Measurements from ENCODE around the gene FOXD3.

FOXD3 gene

DNA sequence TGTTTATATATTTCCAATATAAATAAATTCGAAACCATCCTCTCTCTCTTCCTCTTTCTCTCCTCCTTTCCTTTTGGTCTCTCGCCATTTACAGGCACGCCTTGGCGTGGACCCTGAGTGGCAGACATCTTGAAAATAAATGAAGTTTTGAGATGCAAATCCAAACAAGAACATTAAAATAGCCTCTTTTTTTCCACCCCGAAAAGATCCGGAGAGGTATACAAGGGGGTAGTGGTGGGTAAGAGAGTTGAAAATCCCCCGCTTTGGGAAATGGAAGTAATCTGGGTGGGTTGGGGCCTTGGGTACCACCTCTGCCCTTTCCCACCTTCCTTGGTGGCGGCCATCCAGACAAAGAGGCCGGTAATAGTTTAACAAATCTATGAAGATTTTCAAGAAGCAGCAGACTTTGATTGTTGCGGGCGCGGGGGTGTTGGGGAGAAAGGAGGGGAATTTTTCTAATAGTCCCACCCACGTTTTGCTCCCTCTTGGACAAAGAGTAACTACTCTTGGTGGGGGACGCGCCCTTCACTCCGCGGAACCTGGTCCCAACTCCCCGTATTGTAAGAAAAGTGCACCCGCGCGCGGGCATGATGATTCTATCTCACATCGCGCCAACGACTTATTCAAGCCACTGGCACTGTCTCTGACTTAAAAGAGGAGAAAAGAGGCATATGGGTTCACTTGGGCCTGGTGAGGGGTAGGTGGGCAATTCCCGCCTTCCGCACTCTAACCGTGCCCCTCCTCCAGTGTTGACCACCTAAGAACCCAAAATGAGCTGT, 4.0 kb upstream of the FOXD3 start:
- Histone ChIP-seq H3K27ac (no peak overlapping the region), H3K9ac (ENCODE audit: insufficient read length) (no peak overlapping the region), H3K36me3 (ENCODE audit: insufficient read depth, low read length) (no peaks in the 10 kb centered on the region), H3K4me3 (no peak overlapping the region), H3K9me3 (ENCODE audit: low read depth, low read length) (no peaks in the 10 kb centered on the region)
- DNase-seq (ENCODE audit: low read depth, low spot score) = no peak
- TF ChIP-seq POLR2AphosphoS5 (IDR thresholded peaks at IDR 0.05; ENCODE audit: borderline replicate concordance, low read depth, low read length) (no peak), FOXP2 (optimal IDR thresholded peaks at IDR 0.05; ENCODE audit: control extremely low read depth, extremely low read length, insufficient read depth) (no peak), EZH2 (IDR thresholded peaks at IDR 0.05) (no peak)

DNA sequence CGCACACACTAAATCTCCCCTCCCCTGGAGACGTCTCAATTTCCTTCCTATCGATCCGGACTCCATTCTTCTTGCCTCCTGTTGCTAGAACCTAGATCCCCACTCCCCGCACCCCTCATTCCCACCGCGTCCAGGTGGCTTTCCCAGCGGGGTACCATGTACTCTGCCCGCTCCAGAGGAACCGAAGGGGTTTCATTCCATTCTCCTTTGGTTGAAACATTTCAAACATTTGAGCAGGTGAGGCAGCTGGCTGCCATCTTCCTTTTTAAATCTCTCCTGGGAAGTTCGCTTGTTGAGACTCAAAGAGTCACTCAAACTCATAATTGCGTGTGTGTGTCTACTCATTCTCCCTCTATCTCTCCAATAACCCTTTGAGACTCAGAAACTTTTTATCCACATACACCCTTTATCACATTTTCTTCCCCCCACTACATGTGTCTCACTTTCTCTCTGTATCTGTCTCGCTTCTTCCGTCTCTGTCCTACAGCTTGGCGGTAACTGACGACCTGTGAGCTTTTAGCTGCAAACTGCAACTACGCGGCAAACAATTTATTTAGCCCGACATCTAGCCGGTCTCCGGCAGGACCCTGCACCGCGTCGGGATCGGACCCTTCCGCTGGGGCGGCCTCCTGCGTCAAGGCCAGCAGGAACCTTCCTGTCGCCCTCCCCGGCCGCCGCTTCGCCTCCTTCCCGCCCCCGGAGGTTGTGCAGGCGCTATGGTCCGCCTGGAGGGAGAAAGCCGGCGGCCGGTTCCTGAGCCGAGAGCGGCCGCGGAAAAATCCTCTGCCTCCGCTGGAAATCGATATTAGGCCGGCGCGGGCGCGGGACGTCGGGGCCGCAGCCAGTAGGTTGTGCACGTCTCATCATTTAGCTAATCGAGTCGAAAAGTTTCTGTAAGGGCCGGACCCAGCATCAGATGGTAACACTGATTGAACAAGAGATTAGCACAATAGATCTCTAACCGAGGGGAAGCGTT, 3.0 kb upstream of the FOXD3 start:
- H3K9me3 ChIP-seq (ENCODE audit: low read depth, low read length) = no peaks in the 10 kb centered on the region
- TF ChIP-seq EZH2 (IDR thresholded peaks at IDR 0.05) = no peak
- no peak for TF ChIP-seq FOXP2 (optimal IDR thresholded peaks at IDR 0.05; ENCODE audit: control extremely low read depth, extremely low read length, insufficient read depth)
- TF ChIP-seq POLR2AphosphoS5 (IDR thresholded peaks at IDR 0.05; ENCODE audit: borderline replicate concordance, low read depth, low read length) = no peak
- no peak for DNase-seq (ENCODE audit: low read depth, low spot score)
- H3K36me3 ChIP-seq (ENCODE audit: insufficient read depth, low read length) = no peaks in the 10 kb centered on the region
- no peak overlapping the region for H3K4me3 ChIP-seq
- no peak overlapping the region for H3K9ac ChIP-seq (ENCODE audit: insufficient read length)
- H3K27ac ChIP-seq = no peak overlapping the region

DNA sequence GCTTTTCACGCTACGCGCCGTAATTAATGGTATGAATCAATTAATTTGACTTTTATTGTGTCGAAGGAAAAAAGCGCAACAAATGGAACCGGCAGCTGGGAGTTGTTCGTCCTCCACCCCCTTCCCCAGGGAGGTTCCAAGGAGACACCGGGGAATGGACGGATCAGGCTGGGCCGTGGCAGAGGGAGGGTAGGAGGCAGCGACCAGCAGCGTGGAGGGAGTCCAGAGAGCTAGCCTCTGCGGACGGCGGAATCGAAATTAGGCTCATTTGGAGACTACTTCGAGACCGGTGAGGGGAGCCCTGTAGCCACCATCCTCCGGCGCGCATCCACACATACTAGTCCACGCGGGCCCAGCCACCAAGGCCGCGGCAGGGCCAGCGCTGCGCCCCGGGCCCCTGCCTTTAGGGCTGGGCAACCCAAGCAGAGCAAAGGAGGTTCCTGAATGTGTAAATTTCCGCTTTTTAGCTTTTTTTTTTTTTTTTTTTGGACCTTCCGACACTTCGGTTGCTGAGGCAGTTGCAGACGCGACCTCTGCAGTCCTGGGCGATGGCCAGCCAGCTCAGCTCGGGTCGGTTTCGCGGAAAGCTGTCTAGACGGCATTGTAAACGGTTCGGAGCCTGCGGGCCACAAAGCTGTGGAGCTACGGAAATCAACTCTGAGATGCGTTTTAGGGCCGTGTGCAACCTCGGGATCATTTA, 2.2 kb upstream of the FOXD3 start:
- Histone ChIP-seq H3K4me3 (no peak overlapping the region), H3K36me3 (ENCODE audit: insufficient read depth, low read length) (no peaks in the 10 kb centered on the region), H3K27ac (no peak overlapping the region), H3K9me3 (ENCODE audit: low read depth, low read length) (no peaks in the 10 kb centered on the region), H3K9ac (ENCODE audit: insufficient read length) (no peak overlapping the region)
- DNase-seq (ENCODE audit: low read depth, low spot score) = no peak
- TF ChIP-seq POLR2AphosphoS5 (IDR thresholded peaks at IDR 0.05; ENCODE audit: borderline replicate concordance, low read depth, low read length) (no peak), FOXP2 (optimal IDR thresholded peaks at IDR 0.05; ENCODE audit: control extremely low read depth, extremely low read length, insufficient read depth) (no peak), EZH2 (IDR thresholded peaks at IDR 0.05) (no peak)

DNA sequence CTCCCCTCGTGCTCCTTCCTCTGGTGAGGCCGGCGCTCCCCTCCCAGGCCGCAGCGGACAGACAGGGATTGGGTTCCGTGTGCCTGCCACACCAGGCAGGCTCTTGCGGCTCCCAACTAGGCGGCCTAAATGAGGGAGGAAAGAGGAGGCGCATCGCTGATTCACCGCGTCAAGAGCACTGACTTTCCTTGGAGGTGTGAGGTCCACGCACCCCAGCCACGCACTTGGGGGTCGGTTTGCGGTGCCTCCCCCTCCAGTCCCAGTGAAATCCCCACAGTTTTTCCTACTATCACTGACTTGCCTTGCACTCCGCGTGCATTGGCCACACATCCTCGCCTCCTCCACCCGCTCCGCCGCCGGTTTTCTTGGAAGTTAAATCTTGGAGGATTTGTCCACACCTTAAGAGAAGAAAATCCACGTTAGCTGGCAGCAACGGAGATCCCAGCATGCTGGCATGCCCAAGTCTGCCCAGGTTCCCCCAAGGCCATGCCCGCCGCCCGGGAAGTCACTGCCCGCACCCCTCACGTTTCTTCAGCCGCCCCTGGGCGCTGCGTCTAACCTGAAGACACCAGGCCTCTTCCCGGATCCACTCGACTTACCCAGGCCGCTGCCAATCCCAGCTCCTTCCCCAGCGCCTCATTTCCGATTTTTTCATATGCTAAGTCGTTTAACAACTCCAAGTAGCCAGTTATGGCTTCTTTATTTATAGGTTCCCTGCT, 1.1 kb upstream of the FOXD3 start:
- Histone ChIP-seq H3K27ac (no peak overlapping the region), H3K4me3 (no peak overlapping the region), H3K9ac (ENCODE audit: insufficient read length) (no peak overlapping the region), H3K9me3 (ENCODE audit: low read depth, low read length) (no peaks in the 10 kb centered on the region), H3K36me3 (ENCODE audit: insufficient read depth, low read length) (no peaks in the 10 kb centered on the region)
- TF ChIP-seq POLR2AphosphoS5 (IDR thresholded peaks at IDR 0.05; ENCODE audit: borderline replicate concordance, low read depth, low read length) (no peak), EZH2 (IDR thresholded peaks at IDR 0.05) (no peak), FOXP2 (optimal IDR thresholded peaks at IDR 0.05; ENCODE audit: control extremely low read depth, extremely low read length, insufficient read depth) (no peak)
- no peak for DNase-seq (ENCODE audit: low read depth, low spot score)

DNA sequence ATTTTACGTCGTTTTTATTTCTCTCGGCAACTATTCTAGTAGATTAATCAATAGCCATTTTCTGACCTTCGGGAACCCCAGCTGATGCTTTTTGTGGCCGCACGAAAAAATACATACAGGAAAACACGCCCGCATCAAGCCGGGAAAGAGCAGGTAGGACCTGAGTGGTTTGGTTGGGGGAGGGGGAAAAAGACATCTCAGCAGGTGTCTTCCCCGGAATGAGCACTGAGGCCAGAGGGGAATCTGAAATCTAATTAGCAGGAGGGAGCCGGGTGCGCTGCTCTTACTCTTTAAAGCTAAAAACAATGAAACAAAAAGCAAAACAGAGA, 618 bp upstream of the FOXD3 start:
- H3K9ac ChIP-seq (ENCODE audit: insufficient read length) = no peak overlapping the region
- H3K4me3 ChIP-seq = peak overlapping the region; percentile 92
- TF ChIP-seq FOXP2 (optimal IDR thresholded peaks at IDR 0.05; ENCODE audit: control extremely low read depth, extremely low read length, insufficient read depth) (no peak), EZH2 (IDR thresholded peaks at IDR 0.05) (no peak), POLR2AphosphoS5 (IDR thresholded peaks at IDR 0.05; ENCODE audit: borderline replicate concordance, low read depth, low read length) (no peak)
- no peaks in the 10 kb centered on the region for H3K9me3 ChIP-seq (ENCODE audit: low read depth, low read length)
- no peaks in the 10 kb centered on the region for H3K36me3 ChIP-seq (ENCODE audit: insufficient read depth, low read length)
- DNase-seq (ENCODE audit: low read depth, low spot score) = no peak
- H3K27ac ChIP-seq = no peak overlapping the region

DNA sequence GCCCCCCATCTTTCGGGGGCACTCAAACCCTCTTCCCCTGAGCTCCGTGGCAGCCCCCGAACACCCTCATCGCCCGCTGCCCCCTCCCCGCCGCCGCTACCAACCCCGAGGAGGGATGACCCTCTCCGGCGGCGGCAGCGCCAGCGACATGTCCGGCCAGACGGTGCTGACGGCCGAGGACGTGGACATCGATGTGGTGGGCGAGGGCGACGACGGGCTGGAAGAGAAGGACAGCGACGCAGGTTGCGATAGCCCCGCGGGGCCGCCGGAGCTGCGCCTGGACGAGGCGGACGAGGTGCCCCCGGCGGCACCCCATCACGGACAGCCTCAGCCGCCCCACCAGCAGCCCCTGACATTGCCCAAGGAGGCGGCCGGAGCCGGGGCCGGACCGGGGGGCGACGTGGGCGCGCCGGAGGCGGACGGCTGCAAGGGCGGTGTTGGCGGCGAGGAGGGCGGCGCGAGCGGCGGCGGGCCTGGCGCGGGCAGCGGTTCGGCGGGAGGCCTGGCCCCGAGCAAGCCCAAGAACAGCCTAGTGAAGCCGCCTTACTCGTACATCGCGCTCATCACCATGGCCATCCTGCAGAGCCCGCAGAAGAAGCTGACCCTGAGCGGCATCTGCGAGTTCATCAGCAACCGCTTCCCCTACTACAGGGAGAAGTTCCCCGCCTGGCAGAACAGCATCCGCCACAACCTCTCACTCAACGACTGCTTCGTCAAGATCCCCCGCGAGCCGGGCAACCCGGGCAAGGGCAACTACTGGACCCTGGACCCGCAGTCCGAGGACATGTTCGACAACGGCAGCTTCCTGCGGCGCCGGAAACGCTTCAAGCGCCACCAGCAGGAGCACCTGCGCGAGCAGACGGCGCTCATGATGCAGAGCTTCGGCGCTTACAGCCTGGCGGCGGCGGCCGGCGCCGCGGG, 837 bp downstream of the FOXD3 start:
- Histone ChIP-seq H3K9me3 (ENCODE audit: low read depth, low read length) (no peaks in the 10 kb centered on the region), H3K27ac (no peak overlapping the region), H3K36me3 (ENCODE audit: insufficient read depth, low read length) (no peaks in the 10 kb centered on the region), H3K4me3 (peak overlapping the region; percentile 92), H3K9ac (ENCODE audit: insufficient read length) (peak overlapping the region; percentile 79)
- no peak for DNase-seq (ENCODE audit: low read depth, low spot score)
- 0 out of 2 replicates have a peak, but pooled peaks have one; percentile 27 for TF ChIP-seq POLR2AphosphoS5 (IDR thresholded peaks at IDR 0.05; ENCODE audit: borderline replicate concordance, low read depth, low read length)
- TF ChIP-seq FOXP2 (optimal IDR thresholded peaks at IDR 0.05; ENCODE audit: control extremely low read depth, extremely low read length, insufficient read depth) = no peak

Data from SK-N-MC (cell line).